ENCODE data around the gene BACH2.

Gene BACH2

DNA sequence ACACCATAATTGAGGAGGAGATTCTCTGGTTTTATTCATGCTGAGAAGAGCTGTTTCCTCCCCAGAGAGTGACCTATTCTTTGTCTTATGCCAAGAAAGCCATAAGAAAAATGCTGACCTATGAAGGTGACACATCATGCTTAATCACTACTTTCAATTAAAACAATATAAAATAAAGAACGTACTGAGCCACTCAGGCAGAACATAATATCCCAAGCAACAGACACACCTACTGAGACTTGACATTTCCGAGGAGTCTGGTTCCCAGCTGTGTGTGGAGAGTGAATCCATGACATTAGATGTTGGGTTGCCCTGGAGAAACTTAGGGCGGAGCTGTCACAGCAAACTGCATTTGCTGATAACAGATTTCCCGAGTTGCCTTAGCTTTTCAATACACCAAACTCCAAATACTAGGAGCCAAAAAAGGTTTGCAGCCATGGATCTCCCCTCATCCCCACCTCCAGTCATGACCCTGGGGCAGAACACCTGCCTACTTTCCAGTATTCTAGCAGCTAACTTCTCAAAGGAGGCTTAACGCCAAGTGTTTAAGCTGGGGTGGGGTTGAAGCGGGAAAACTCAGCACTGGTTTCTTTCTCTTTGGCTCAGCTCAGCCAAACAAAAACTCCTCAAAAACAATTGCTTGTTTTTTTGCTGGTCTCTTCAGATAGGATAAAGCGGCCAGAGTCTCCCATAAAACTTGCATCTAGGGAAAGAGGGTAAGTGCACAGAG is 92.2 kb downstream of the BACH2 start:
- DNase-seq, result no peak

- no peak for DNase-seq
Observed at GRCh38 chr6:90203672-90204071, 93.0 kb downstream of the BACH2 start.

DNA sequence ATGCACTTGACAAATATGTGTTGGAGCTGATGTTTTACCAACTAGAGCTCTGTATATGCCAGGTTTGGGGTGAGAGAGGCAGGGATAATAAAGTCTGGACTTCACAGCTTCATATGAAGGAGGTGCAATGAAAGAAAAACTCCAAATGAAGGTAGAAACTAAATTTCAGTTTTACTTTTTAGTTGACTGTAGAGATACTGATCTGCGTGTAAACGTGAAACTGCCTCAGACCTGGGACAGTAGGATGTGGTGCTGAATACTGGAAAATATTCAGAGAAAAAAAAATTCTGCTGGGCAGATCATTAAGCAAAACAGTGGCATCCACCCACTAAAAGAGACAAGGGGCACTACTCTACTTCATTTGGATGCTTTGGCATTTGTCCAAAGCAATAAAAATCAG is 94.5 kb downstream of the BACH2 start:
- no peak for DNase-seq

DNA sequence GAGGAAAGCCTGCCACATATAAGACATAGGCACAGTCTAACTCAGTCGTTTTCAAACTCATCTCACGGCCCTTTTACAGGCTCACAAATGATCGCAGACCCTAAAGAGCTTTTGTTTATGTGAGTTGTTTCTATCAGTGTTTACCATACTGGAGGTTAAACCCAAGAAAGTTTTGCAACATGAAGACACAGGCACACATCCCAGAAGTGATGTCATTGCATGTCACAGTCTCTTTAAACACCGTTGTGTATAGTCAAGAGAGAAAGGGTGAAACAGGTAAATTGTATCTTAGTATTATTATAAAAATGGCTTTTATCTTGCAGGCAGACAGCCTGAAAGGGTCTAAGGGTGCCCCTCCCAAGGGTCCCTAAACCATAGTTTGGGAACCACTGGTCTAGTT is 96.7 kb downstream of the BACH2 start:
- no peak for DNase-seq

DNA sequence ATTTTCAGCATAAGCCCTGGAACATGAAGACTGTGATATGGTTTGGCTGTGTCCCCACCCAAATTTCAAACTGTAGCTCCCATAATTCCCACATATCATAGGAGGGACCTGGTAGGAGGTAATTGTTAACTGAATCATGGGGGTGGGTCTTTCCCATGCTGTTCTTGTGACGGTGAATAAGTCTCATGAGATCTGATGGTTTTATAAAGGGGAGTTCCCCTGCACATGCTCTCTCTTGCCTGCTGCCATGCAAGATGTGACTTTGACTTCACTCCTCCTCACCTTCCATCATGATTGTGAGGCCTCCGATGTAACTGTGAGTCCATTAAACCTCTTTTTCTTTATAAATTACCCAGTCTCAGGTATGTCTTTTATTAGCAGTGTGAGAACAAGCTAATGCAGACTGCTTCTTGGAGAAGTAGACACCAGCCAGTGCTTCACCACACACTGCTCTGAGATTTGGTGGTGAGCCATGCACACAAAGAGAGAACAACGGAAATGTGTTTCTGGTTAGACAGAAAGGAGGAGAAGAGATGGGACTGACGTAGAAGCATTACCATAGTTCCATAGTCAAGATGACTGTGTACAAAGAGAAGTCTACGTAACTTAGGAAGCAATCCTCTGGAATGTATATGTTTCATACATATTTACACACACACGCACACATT is 97.8 kb downstream of the BACH2 start:
- DNase-seq, result no peak

DNA sequence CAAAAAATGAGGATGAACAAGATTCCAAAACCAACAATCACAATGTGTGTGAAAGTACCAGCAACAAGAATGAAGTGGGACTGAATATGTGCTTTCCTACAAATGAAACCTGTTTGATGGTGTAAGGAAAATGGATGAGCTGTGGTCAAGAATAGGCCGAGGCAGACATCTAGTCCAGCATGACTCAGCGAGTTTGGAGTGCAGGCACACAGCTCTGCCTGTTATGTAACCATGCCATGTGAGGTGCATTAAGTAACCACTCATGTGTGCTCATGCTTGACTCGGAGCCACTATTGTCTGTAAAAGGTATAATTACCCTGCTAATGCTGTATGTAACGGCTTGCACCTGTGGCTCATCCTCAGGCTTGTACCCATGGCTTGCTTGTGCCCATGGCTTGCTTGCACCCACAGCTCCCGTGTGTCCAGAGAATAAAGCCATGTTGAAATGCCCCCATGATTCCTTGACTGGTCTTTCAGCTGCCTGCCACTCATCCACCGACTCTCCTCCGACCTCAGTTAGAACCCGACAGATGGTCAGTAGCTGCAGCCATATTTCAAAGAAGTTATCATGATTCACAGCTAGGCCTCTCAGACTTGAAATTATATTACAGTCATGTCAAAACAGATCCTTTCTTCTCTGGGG is 98.7 kb downstream of the BACH2 start:
- no peak for DNase-seq

GRCh38 chr6:90195094-90195829 is 101.4 kb downstream of the BACH2 start:
- DNase-seq, result no peak

DNA sequence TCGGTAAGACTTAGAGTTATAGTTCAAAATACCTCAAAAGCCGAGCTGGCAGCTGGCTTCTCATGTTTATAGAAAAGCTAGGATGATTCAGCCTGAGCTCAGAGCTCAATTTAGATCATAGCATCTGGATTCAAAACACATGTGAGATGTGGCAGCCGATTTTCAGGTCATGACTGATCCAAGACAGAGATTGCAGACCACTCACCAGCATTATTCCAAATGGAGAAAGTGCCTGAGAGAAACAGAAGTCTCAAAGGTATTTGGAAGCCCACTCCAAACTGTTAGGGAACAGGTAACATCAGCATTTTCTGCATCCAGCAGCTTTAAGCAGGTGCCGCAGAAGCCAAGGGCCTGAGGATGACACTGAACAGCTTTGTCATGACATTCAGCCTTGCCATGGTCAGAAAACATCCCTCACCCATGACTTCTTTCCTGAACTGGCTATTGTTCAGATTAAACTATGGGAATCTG is 102.2 kb downstream of the BACH2 start:
- no peak for DNase-seq

DNA sequence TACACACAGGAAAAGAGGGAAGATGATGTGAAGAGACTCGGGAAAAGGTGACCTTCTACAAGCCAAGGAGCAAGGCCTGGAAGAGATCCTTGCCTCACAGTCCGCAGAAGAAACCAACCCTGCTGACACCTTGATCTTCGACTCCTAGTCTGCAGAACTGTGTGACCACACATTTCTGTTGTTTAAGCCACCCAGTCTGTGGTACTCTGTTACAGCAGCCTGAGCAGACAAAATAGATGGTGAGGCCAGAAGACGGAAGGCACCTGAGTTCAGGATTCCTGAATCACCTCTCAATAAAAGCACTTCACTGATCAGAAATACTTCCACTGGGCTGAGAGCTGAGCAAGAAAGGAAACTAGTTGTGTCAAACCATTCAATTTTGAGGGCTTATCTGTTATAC is 103.3 kb downstream of the BACH2 start:
- DNase-seq, result no peak

DNA sequence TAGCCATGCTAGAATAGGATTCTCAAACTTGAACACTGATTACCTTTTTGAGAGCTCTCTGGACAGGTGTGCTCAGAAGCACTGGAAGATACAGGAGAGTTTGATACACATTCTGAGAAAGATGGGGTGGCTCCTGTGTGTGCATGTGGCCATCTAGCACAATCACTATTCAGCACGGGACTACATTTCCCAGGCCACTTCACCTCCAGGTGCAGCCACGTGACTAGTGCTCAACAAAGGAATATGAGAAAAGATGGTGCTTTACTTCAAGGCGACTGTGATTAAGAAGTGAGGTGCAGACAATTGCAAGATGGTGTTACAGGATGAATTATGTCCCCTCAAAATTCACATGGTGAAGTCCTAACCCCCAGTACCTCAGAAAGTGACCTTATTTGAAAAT is 103.8 kb downstream of the BACH2 start:
- no peak for DNase-seq

- DNase-seq, result no peak
Observed at GRCh38 chr6:90190752-90191395, 105.8 kb downstream of the BACH2 start.

DNA sequence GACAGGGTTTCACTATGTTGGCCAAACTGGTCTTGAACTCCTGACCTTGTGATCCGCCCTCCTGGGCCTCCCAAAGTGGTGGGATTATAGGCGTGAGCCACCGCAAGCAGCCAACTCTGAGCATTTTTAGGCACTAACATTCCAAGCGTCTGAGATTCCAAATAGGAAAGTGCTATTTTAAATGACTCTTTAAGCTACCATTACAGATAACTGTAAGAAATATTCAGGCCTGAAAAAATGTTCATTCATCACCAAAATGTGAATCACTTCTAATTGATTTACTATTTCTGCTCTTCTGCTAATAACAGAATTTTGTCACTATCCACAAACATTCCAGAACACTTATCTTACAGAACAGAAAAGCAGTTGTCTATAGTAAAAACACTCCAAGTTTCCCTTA is 106.5 kb downstream of the BACH2 start:
- no peak for DNase-seq

- DNase-seq, result no peak
Observed at GRCh38 chr6:90187437-90188121, 109.1 kb downstream of the BACH2 start.

DNA sequence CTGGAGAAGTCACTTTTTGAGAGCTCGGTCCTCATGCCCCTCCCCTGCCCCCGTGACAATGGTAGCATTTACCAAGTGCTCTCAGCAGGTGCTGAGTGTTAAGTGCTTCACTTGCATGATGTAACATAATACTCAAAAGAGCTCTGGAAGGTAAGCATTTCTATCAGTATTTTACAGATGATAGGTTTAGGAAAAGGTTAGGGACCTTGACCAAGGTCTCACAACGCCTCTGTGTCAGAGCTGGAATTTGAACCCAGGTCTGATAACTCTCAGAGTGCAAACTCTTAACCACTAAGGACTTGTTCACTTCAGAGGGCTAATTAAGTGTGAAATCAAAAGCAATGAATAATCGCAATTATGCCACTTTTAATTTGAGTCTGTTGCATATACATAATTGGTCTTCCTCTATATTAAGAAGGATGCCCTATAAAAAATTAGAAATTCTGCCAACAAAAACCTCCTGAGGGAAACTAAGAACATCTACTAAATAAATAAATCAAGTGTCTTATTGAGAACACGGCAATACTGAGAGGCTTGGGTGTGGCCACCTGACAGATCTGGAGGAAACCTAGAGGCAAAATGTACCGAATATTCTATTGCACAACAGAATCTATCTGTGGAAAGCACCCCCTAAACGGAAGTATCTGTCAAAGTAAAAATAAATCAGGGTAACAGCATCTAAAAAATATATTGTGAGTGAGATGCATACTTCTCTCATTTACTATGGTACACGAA is 109.8 kb downstream of the BACH2 start:
- no peak for DNase-seq

GRCh38 chr6:90186026-90186425 is 110.6 kb downstream of the BACH2 start:
- no peak for DNase-seq

DNA sequence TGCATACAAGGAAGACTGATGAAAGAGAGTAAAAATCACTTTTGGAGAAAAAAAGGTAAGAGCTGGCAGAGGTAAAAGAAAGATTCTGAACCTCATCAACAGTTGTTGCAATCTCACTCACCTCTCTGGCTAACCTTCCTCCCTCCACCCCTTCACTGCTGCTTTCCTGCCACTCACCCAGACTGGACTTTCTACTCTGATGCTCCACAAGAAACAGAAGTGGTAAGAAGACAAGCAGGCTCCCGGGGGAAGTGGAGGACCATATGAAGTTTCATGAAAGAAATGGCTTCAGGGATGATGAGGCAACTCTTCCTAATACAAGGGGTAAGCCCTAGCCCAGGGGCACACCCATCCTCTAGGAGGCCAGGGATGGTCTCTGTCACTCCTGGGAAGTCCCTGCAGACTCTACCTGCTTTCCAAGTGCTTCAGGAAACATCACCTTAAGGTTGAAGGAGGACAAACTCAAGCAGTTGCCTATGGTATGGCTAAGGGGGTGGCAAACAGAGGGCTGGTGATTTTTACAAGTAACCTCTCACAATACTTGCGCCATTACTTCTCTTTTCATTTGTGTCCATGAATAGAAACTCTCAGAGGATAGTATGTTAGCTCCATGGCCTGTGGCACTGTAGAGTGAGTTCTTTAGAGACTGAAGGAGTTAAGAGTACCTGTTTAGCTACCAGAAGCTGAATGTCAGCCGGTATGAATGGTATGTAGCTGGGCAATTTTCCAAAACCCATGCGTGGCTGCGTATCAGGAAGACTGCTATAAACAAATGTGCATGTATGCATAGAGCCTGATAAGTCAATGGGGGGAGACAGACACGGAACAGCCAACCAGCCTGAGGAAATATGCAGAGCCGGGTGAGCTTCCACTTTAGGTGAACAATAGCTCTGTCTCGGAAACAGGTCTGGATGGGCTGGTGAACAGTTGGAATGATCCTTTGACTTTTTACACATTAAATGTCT is 112.0 kb downstream of the BACH2 start:
- no peak for DNase-seq

DNA sequence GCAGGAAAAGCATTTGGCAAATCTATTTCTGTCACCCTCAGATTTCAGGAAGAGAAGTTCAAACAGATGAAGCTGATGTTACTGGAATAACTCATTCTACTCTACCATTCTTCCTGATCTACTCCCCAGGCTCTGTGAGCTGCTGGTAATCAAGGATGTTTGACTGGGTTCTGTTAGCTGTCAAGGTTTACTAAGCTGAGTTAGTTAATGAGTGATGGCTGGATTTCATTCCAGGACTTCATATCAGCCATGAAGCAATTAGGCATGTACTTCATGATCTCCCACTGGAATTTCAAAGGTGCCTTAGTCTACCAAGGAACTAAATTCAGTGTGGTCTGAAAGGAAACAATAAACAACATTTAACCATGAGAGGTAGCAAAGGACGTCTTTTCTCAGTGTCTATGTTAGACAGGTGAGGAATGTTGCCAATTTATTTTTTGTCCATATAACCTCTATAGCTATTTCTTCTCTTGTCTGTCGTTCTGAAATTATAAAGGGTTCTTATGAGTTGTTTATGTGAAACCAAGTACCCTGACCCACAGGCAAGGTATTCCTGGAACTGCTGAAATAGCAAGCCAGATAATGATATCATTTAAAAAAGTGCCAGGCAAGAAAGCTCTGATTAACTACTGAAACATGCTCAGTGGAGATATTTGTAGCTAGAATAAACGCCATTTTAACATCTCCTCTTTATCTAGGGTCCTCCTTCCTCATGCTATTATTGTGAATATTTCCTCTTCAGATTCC is 112.9 kb downstream of the BACH2 start:
- no peak for DNase-seq

GRCh38 chr6:90180526-90180925 is 116.1 kb downstream of the BACH2 start:
- DNase-seq, result no peak

Measured in RPMI8226 (cell line).